ENCODE measurements around the gene PTCD2. TPM values are rescaled to one million over a fixed set of nuclear protein-coding genes. Genes with fewer than 3 reads are reported as not detected.

PTCD2 gene
- total RNA-seq, 2 donors from 2014 or later: 5.1 to 9.2 TPM

GRCh38 chr5:72364171-72364570 is 44.0 kb downstream of the PTCD2 start:
- no peak overlapping the region for H3K4me3 ChIP-seq
- no peaks in the 10 kb centered on the region for H3K9me3 ChIP-seq
- H3K27ac ChIP-seq: no peak overlapping the region
- peaks cover 0 to 11% of the 10 kb centered on the region in 2 donors for H3K4me1 ChIP-seq
- peaks cover 20% of the 10 kb centered on the region for H3K36me3 ChIP-seq
- no peaks in the 10 kb centered on the region for H3K27me3 ChIP-seq
- TF ChIP-seq CTCF (IDR thresholded peaks at IDR 0.05): no peak
- DNase-seq (ENCODE audit: low spot score): no peak

GRCh38 chr5:72364951-72365350 is 44.8 kb downstream of the PTCD2 start:
- no peak overlapping the region for H3K4me3 ChIP-seq
- H3K4me1 ChIP-seq: peaks cover 0 to 19% of the 10 kb centered on the region in 2 donors
- peaks cover 12% of the 10 kb centered on the region for H3K36me3 ChIP-seq
- no peak for DNase-seq (ENCODE audit: low spot score)
- TF ChIP-seq CTCF (IDR thresholded peaks at IDR 0.05): no peak
- H3K27me3 ChIP-seq: no peaks in the 10 kb centered on the region
- no peaks in the 10 kb centered on the region for H3K9me3 ChIP-seq
- H3K27ac ChIP-seq: no peak overlapping the region

- Histone ChIP-seq H3K9me3 (no peaks in the 10 kb centered on the region), H3K36me3 (peaks cover 12% of the 10 kb centered on the region), H3K4me3 (no peak overlapping the region), H3K27ac (peak overlapping the region; percentile 6 to 10), H3K4me1 (peaks cover 0 to 19% of the 10 kb centered on the region in 2 donors), H3K27me3 (no peaks in the 10 kb centered on the region)
- TF ChIP-seq CTCF (IDR thresholded peaks at IDR 0.05): peak; percentile 40 to 84
- peak; percentile 81 for DNase-seq (ENCODE audit: low spot score)
Observed at GRCh38 chr5:72366324-72366976, 46.3 kb downstream of the PTCD2 start.

- H3K36me3 ChIP-seq: no peaks in the 10 kb centered on the region
- H3K27ac ChIP-seq: no peak overlapping the region
- no peak for TF ChIP-seq CTCF (IDR thresholded peaks at IDR 0.05)
- peaks cover 0 to 19% of the 10 kb centered on the region in 2 donors for H3K4me1 ChIP-seq
- H3K9me3 ChIP-seq: no peaks in the 10 kb centered on the region
- H3K27me3 ChIP-seq: no peaks in the 10 kb centered on the region
- DNase-seq (ENCODE audit: low spot score): no peak
- H3K4me3 ChIP-seq: no peak overlapping the region
Observed at GRCh38 chr5:72368271-72368670, 48.1 kb downstream of the PTCD2 start.

GRCh38 chr5:72369301-72369700 is 49.1 kb downstream of the PTCD2 start:
- Histone ChIP-seq H3K9me3 (no peaks in the 10 kb centered on the region), H3K4me1 (peaks cover 0 to 19% of the 10 kb centered on the region in 2 donors), H3K27me3 (no peaks in the 10 kb centered on the region), H3K4me3 (no peak overlapping the region), H3K36me3 (no peaks in the 10 kb centered on the region), H3K27ac (no peak overlapping the region)
- DNase-seq (ENCODE audit: low spot score): no peak
- no peak for TF ChIP-seq CTCF (IDR thresholded peaks at IDR 0.05)

GRCh38 chr5:72369711-72370110 is 49.5 kb downstream of the PTCD2 start:
- Histone ChIP-seq H3K9me3 (no peaks in the 10 kb centered on the region), H3K27ac (no peak overlapping the region), H3K36me3 (no peaks in the 10 kb centered on the region), H3K4me1 (peaks cover 0 to 19% of the 10 kb centered on the region in 2 donors), H3K27me3 (no peaks in the 10 kb centered on the region), H3K4me3 (no peak overlapping the region)
- no peak for DNase-seq (ENCODE audit: low spot score)
- TF ChIP-seq CTCF (IDR thresholded peaks at IDR 0.05): no peak

Data from right atrium auricular region (tissue), 2 donors.